Jurkat, Clone E6-1 (cell line): ENCODE measurements around the gene BTBD6.

Experiments used
- DNase-seq: peaks from one replicate; pipeline ENCODE4 v3.0.0-alpha.2; 2011; ENCODE audit warnings: low read depth, low spot score
- H3K4me3 ChIP-seq: 2 replicates; pipeline ENCODE4 v1.5.1; 2011; ENCODE audit warnings: mild to moderate bottlenecking, low read length, control low read depth, moderate library complexity

The BTBD6 gene

DNA sequence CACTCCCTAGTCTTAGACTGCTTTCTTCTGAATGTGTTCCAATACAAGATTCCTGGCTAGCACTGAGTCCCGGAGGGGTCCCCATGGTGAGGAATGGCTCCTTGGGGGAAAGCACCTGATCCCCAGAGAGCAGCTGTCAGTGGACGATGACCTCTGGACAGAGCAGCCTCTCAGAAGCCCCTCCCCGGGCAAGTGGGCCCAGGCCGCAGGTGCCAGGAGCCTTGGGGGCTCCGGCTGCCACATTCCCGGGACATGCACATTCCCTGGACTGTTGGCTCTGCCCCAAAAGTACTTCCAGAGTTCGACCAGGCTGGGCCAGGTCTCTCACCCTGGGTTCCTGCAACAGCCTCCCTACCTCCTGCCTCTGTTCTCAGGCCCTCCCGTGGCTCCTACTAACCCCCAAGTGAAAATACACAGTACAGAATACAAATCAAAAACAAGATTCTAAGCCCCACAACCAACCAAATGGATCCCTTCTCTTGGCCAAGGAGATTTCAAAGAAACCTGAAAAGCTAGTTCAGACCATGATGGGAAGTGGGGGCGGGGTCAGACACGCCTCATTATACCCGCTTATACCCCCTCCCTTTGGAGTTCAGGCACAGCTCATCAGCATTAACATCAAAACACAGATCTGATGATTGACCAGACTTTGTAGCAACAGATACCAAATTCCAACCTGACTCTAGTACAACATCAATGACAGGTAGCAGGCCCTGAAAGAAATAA lies 23.3 kb upstream of the BTBD6 start:
- H3K4me3 ChIP-seq: no peak overlapping the region
- no peak for DNase-seq

- H3K4me3 ChIP-seq: no peak overlapping the region
- no peak for DNase-seq
These were observed 22.1 kb upstream of the BTBD6 start for GRCh38 chr14:105226198-105226597.

DNA sequence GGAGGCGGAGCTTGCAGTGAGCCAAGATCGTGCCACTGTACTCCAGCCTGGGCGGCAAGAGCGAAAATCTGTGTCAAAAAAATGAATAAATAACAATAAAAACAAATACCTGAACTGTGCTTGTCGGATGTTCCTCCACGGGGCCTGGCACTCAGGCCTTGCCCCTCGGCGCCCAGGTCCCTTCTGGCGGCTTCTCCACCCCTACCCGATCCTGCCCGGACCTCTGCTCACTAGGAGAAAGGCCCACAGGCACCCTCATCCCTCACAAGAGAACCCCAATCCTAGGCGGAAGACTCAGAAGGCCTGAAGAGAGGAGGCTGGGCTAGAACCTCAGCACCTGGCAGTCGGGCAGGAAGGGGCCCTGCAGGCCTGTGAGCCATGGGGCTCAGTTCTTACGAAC lies 21.0 kb upstream of the BTBD6 start:
- no peak overlapping the region for H3K4me3 ChIP-seq
- DNase-seq: no peak

- H3K4me3 ChIP-seq: no peak overlapping the region
- DNase-seq: no peak
These were observed 19.8 kb upstream of the BTBD6 start for GRCh38 chr14:105228562-105228961.

- H3K4me3 ChIP-seq: no peak overlapping the region
These were observed 19.2 kb upstream of the BTBD6 start for GRCh38 chr14:105229099-105229655.

GRCh38 chr14:105240811-105241576 lies 7.3 kb upstream of the BTBD6 start:
- no peak for DNase-seq
- no peak overlapping the region for H3K4me3 ChIP-seq

More at GRCh38 chr14:105229099-105229655, 19.2 kb upstream of the BTBD6 start:
- DNase-seq: no peak

DNA sequence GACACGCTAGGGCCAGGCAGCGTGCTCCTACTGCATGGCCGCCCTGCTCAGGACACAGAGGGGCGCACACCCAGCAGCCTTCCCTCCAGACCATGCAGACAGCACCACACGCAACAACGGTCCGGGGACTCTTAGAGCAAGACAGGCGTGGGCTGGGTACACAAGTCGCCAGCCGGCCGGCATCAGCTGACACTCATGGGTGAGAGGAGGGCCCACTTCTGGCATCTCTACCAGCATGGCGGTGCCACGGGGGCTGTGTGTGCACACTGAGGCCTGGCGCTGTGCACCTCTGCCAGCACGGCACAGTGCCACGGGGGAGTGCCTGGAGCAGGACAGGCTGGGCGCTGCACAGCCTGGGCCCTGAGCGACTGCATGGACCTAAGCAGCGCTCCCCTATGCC lies 6.7 kb upstream of the BTBD6 start:
- no peak for DNase-seq
- H3K4me3 ChIP-seq: no peak overlapping the region

GRCh38 chr14:105244334-105244733 lies 4.0 kb upstream of the BTBD6 start:
- no peak overlapping the region for H3K4me3 ChIP-seq
- no peak for DNase-seq

DNA sequence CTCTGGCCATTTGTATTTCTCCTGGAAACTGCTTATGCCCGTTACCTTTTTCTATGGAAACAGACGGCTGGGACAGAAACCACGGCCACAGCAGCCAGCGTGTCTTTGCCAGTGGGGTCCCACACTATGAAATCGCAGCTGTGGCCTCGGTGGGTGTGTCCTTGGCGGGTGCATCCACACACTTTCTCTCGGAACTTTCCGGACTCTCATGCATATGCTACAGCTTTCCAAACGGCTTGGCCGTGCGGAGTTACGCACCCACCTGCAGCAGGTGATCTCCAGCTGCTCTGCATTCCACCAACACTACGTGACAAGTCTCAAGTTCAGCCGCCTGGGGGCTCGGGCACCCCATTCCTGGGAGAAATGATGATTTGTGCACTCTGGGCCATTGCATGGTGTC lies 1.3 kb upstream of the BTBD6 start:
- no peak for DNase-seq
- no peak overlapping the region for H3K4me3 ChIP-seq

DNA sequence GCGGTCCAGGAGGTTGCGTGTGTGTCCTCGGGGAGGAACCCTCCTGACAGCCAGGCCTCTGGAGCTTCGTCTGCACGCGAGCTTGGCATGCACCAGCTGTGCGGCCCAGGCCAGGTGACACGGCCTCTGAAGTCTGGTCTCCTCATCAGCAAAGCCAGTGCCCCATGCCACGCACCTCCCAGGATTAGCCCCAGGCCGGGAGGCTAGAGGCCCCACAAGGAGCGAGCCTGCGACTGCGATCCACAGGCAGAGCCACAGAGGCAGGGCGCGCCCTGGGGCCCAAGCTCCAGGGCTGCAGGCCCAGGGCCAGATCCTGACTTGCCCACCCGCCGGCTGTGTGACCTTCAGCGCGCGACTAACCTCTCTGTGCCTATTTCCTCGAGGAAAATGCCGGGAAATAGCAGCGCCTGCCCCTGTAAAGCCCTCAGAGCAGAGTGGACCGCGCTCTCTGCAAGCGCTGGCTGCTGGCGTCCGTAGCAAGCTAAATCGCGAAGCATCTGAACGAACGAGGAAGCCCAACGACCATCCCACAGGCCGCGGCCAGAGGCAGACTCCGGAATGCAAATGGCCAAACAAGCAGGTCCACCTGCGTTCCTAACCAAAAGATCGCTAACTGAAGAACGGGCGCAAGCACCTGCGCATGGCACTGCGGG lies 492 bp upstream of the BTBD6 start:
- no peak for DNase-seq
- H3K4me3 ChIP-seq: peak overlapping the region; percentile 71

DNA sequence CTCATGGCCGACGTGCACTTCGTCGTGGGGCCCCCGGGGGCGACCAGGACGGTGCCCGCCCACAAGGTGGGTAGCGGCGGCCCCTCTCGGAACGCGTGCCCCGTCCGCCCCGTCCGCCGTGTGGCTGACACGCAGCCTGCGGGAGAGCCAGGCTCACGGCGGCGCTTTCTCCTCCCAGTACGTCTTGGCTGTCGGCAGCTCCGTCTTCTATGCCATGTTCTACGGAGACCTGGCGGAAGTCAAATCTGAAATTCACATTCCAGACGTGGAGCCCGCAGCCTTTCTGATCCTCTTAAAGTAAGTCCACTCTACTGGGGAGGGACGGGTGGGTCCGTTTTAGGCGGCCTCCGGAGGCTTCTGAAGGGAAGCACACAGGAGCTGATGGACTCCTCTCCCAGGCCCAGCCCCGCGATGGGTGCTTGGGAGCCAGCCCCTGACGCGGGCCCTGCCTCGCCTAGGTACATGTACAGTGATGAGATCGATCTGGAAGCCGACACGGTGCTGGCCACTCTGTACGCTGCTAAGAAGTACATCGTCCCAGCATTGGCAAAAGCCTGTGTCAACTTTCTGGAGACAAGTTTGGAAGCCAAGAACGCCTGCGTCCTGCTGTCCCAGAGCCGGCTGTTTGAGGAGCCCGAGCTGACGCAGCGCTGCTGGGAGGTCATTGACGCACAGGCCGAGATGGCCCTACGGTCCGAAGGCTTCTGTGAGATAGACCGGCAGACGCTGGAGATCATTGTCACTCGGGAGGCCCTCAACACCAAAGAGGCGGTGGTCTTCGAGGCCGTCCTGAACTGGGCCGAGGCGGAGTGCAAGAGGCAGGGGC lies 1.1 kb downstream of the BTBD6 start:
- peak overlapping the region; percentile 51 for H3K4me3 ChIP-seq
- DNase-seq: no peak

DNA sequence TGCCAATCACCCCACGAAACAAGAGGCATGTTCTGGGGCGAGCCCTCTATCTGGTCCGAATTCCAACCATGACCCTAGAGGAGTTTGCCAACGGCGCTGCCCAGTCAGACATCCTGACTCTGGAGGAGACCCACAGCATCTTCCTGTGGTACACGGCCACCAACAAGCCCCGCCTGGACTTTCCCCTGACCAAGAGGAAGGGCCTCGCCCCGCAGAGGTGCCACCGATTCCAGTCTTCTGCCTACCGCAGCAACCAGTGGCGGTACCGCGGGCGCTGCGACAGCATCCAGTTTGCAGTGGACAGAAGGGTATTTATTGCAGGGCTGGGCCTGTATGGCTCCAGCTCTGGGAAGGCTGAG lies 1.7 kb downstream of the BTBD6 start:
- H3K4me3 ChIP-seq: no peak overlapping the region
- no peak for DNase-seq

- DNase-seq: no peak
- no peak overlapping the region for H3K4me3 ChIP-seq
These were observed 2.7 kb downstream of the BTBD6 start for GRCh38 chr14:105250986-105251385.

- H3K4me3 ChIP-seq: no peak overlapping the region
- DNase-seq: no peak
These were observed 3.6 kb downstream of the BTBD6 start for GRCh38 chr14:105251920-105252319.

DNA sequence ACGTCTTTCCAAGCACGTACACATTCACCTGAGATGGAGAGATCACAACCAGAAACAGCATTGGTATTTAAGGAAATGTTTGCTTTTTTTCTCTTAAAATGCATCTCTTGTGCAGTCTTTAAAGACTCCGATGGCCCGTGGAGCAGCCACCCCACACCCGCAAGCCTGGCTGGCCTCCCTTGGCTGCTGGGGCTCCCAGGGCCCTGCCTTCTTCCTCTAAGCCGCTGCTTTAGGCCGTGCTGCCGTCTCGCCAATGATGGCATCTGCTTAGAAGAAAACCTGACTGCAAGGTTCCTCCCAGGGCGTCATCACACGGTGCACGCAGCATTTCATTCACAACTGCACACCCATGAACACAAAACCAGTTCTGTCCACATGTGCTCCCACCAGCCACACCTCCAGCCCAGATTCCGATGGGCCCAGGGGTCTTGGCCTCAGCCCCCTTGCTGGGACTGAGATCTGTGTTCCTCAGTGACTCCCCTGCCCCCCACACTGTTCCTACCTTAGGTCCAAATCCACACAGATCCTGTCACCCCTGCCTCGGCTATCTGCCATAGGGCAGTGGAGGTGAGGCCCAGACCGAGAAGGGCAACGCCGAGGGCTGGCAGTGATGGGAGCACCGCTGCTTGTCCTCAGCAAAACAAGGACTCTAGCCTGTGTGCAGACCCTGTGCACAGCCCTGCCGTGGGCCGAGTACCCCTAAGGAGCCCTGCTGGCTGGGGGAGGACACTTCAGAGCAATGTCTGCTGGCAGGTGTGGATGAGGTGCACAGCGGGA lies 4.4 kb downstream of the BTBD6 start:
- H3K4me3 ChIP-seq: no peak overlapping the region
- no peak for DNase-seq

GRCh38 chr14:105253329-105253682 lies 5.0 kb downstream of the BTBD6 start:
- no peak overlapping the region for H3K4me3 ChIP-seq
- no peak for DNase-seq

- no peak for DNase-seq
- H3K4me3 ChIP-seq: no peak overlapping the region
These were observed 6.7 kb downstream of the BTBD6 start for GRCh38 chr14:105255021-105255507.

GRCh38 chr14:105256292-105256960 lies 8.1 kb downstream of the BTBD6 start:
- no peak overlapping the region for H3K4me3 ChIP-seq
- DNase-seq: no peak
